Heart right ventricle (tissue), 16 donors: ENCODE results near the gene NAPEPLD. TPM values are rescaled to one million over a fixed set of nuclear protein-coding genes. Genes with fewer than 3 reads are reported as not detected.
"Not testable (repeated sequence)": the region's sequence is repeated elsewhere in the genome, so short reads cannot be mapped to it uniquely, and the experiment has no call there.

ENCODE experiments used
- ATAC-seq, 8 donors: fragments of 200-7000 bp; cut with Tn5 transposase; one replicate each; pipeline ENCODE4 v1.9.1; 2020; ENCODE audit warnings: mild to moderate bottlenecking in 8 of 8, moderate library complexity in 8 of 8, moderate number of reproducible peaks in 1 of 8
- DNase-seq, 2 donors: peaks; one replicate each; pipeline ENCODE4 v3.0.0-alpha.2; 2020
- H3K27ac ChIP-seq, 10 donors: fragments of 200-600 bp; sonication (generic) in 2 of 10; one replicate each; pipeline versions ENCODE4 v1.5.0 to v1.8.0; 2020 to 2022; ENCODE audit warnings: mild to moderate bottlenecking in 3 of 10
- H3K27me3 ChIP-seq, 7 donors: fragments of 200-600 bp; one replicate each; pipeline ENCODE4 v1.8.0; 2021 to 2022; ENCODE audit warnings: mild to moderate bottlenecking in 2 of 7
- H3K36me3 ChIP-seq, 9 donors: fragments of 200-600 bp; sonication (generic) in 1 of 9; one replicate each; pipeline versions ENCODE4 v1.5.0 to v1.8.0; 2020 to 2022; ENCODE audit warnings: mild to moderate bottlenecking in 2 of 9
- H3K4me1 ChIP-seq, 9 donors: fragments of 200-600 bp; sonication (generic) in 1 of 9; one replicate each; pipeline versions ENCODE4 v1.5.0 to v1.8.0; 2020 to 2022; ENCODE audit warnings: mild to moderate bottlenecking in 4 of 9
- H3K4me3 ChIP-seq, 10 donors: fragments of 200-600 bp; sonication (generic) in 2 of 10; one replicate each; pipeline versions ENCODE4 v1.5.0 to v1.8.0; 2020 to 2022; ENCODE audit warnings: mild to moderate bottlenecking in 7 of 10, moderate library complexity in 2 of 10
- H3K9me3 ChIP-seq, 11 donors: fragments of 200-600 bp in 10 of 11; sonication (generic) in 2 of 11; one replicate each; pipeline versions ENCODE4 v1.5.0 to v1.8.0; 2013 to 2022; ENCODE audit warnings: mild to moderate bottlenecking in 2 of 11, control low read depth in 1 of 11, moderate library complexity in 1 of 11
- CTCF ChIP-seq, 9 donors: fragments of 200-600 bp; sonication (generic) in 2 of 9; IDR thresholded peaks; one replicate each; pipeline versions ENCODE4 v1.5.0 to v1.8.0; 2021 to 2022; ENCODE audit warnings: antibody characterized with exemption in 9 of 9, mild to moderate bottlenecking in 5 of 9, moderate library complexity in 1 of 9
- WGBS, 2 donors: extraction: QIAGEN DNeasy Blood & Tissue Kit; methylation state at CpG; one replicate each; pipeline ENCODE4 v1.1.7; 2013; ENCODE audit warnings: inconsistent platforms in 1 of 2; 5-methylcytosine and 5-hydroxymethylcytosine counted together
- intact Hi-C, 10 donors: fragments of 100-400 bp; cut with DNase I; formaldehyde crosslinking; loops; one replicate each; pipeline versions ENCODE4 v1.11.1 to v1.14.2; 2022
- polyA plus RNA-seq, 2 donors: library from polyadenylated mRNA; stranded (reverse); fragments of 200-250 nt; gene quantifications; one replicate each; pipeline ENCODE4 v1.2.3, GENCODE V29; 2013
- total RNA-seq, 10 donors: library from RNA; stranded (reverse); fragmentation: NEBNext Ultra II Directional in 3 of 10; extraction: Animal tissue kit (Norgen Biotek cat#: 25700) in 3 of 10; gene quantifications; one replicate each; pipeline versions ENCODE4 v1.2.1 to v1.2.4, GENCODE V29; 2021 to 2023
- donor health status: Arrhythmogenic right ventricular cardiomyopathy.
- donor health status: ischemic (EF 13 %, LVEDD 7.1; RV severe dilation, severe dysfunction).
- donor health status: healthy with polysubstance abuse.
- donor health status: DM: no; HTN: yes; CAD: no.
- donor health status: DM: no; HTN: no; CAD: no.
- donor health status: ischemic (EF 25% LVEDD 6.9; RV normal size, moderate dysfunction).
- donor health status: ischemic (EF 25% LVEDD 5.7; RV mildly dilated, moderate dysfunction).
- donor health status: healthy.
- donor health status: DM: yes; HTN: yes; CAD: no.
- donor health status: Ischemic cardiomyopathy.
- donor health status: ischemic (EF 35%, LVEDD 5.7; RV mildly dilated, moderate dysfunction).
- donor health status: nonischemic (EF 11% LVEDD 7.7; RV severe dilation, severe dysfunction).
- donor health status: DM: yes; HTN: yes; CAD: no.
- donor health status: PGD.
- donor health status: ischemic (EF 29% LVEDD 5.4; RV normal size, mild dysfunction).
- donor health status: nonischemic (EF 23%, LVEDD 6.1; RV moderate dilation, normal function).

NAPEPLD gene
- total and polyA plus RNA-seq, 12 donors = 2.1 to 11.6 (median 8.2) TPM

GRCh38 chr7:103161998-103162616 lies 13.2 kb upstream of the NAPEPLD start:
- H3K27me3 ChIP-seq, DNase-seq, H3K4me3 ChIP-seq, H3K27ac ChIP-seq, H3K36me3 ChIP-seq, ATAC-seq, H3K4me1 ChIP-seq, intact Hi-C loops, H3K9me3 ChIP-seq: not testable (repeated sequence)
- 67 to 82% methylated on average over 3 of the region's 3 CpGs for WGBS, 2 donors

DNA sequence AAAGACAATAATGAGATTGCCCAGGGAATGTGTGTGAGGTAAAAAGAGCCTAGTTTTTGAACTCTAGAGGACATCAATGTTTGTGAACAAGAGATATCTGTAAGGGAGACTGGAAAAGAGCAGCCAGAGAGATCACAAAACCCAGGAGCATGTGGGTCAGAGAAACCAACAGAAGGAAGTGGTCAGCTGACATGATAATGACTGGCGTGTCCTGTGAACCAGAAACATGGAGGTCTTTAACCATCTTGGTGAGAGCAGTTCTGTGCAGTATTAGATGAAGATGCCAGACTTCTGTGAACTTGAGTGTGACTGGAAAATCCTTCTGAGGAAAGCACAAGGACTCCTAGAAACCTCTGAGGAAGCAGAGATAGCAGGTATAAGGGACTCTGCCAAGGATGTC lies 10.2 kb upstream of the NAPEPLD start:
- H3K36me3 ChIP-seq, intact Hi-C loops, H3K4me1 ChIP-seq, H3K27ac ChIP-seq, DNase-seq, H3K27me3 ChIP-seq, H3K9me3 ChIP-seq, H3K4me3 ChIP-seq, ATAC-seq: not testable (repeated sequence)
- 77 to 90% methylated on average over 1 of the region's 1 CpG for WGBS, 2 donors

DNA sequence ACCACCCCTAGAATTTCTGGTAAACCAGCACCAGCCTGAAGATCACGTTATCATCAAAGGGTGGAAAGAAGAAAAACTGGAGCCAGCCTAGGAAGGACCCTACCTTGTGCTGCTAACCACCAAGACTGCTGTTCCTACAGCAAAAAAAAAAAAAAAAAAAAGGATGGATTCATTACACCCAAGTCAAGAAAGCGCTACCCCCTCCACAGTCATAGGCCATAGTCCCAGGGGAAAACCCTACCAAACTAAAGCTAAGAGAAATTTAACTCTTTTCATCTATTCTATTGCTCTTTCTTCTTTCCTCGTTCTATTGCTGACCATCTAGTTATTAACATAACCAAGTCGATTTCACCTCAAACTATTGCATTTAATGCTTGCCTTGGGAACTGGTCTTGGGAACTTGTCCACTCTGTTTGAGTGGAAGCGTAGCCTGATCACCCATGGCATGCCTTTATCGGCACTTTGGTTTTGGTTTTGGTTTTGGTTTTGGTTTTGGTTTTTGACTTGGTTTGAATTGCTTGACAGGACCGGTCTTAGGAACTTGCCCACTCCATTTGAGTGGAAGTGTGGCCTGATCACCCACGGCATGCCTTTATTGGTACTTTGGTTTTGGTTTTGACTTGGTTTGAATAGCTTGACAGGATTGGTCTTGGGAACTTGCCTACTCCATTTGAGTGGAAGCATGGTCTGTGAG lies 6.6 kb upstream of the NAPEPLD start:
- ATAC-seq, H3K9me3 ChIP-seq, H3K27ac ChIP-seq, DNase-seq, intact Hi-C loops, H3K27me3 ChIP-seq, H3K36me3 ChIP-seq, H3K4me1 ChIP-seq, H3K4me3 ChIP-seq: not testable (repeated sequence)
- WGBS, 2 donors = 94 to 95% methylated on average over 8 of the region's 8 CpGs

DNA sequence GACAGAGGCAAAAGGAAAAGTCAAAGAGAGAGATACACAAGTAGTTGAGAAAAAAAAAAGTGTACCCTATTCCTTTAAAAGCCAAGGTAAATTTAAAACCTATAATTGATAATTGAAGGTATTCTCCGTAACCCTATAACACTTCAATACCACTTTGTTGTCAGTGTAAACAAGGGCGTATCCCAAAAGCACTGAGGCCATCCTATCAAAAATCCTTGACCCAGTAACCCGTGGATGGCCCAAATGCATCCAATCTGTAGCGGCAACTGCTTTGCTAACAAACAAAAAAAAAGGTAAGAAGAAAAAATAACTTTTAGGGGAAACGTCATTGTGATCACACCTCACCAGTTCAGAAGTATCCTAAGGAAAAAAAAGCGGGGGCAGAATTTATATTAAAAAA lies 5.1 kb upstream of the NAPEPLD start:
- Histone ChIP-seq H3K4me3 (no peak overlapping the region), H3K27ac (no peak overlapping the region), H3K4me1 (peaks cover 0 to 10% (median 0%) of the 10 kb centered on the region in 9 donors), H3K9me3 (no peaks in the 10 kb centered on the region), H3K27me3 (no peaks in the 10 kb centered on the region), H3K36me3 (no peaks in the 10 kb centered on the region)
- ATAC-seq (no peak), DNase-seq (no peak)
- 86 to 88% methylated on average over 6 of the region's 6 CpGs for WGBS, 2 donors
- intact Hi-C loops = no loop called here
- no peak for TF ChIP-seq CTCF (IDR thresholded peaks at IDR 0.05)

GRCh38 chr7:103152744-103153617 lies 4.1 kb upstream of the NAPEPLD start:
- intact Hi-C loops, ATAC-seq: not testable (repeated sequence)
- 96 to 98% methylated on average over 23 of the region's 23 CpGs for WGBS, 2 donors

GRCh38 chr7:103151993-103152676 lies 3.2 kb upstream of the NAPEPLD start:
- H3K4me3 ChIP-seq, DNase-seq, H3K36me3 ChIP-seq, H3K9me3 ChIP-seq, ATAC-seq, H3K27ac ChIP-seq, H3K27me3 ChIP-seq, intact Hi-C loops: not testable (repeated sequence)
- H3K4me1 ChIP-seq = peaks cover 0 to 24% (median 13%) of the 10 kb centered on the region in 9 donors
- 88 to 91% methylated on average over 8 of the region's 8 CpGs for WGBS, 2 donors

More at GRCh38 chr7:103152744-103153617, 4.1 kb upstream of the NAPEPLD start:
- DNase-seq, H3K36me3 ChIP-seq, H3K27me3 ChIP-seq, H3K4me3 ChIP-seq, H3K9me3 ChIP-seq, H3K27ac ChIP-seq: not testable (repeated sequence)
- peaks cover 0 to 15% (median 4%) of the 10 kb centered on the region in 9 donors for H3K4me1 ChIP-seq
